Right lobe of liver (tissue), 4 donors: ENCODE data around the gene EXOC4.

Source experiments
- POLR2A ChIP-seq: fragments of 450-650 bp; IDR thresholded peaks from one replicate; pipeline ENCODE4 v1.6.1; 2017; ENCODE audit warnings: antibody characterized with exemption, mild to moderate bottlenecking
- TF ChIP-seq, protein P1 (sequence below), 4 donors: fragments of 200-600 bp in 3 of 4; fragments of 450-650 bp in 1 of 4; IDR thresholded peaks; one replicate each; pipeline versions ENCODE4 v1.5.1 to v1.8.0; 2016 to 2022; ENCODE audit warnings: antibody characterized with exemption in 4 of 4, mild to moderate bottlenecking in 2 of 4
- donor health status: DM: no; HTN: no; CAD: no.
- donor health status: DM: no; HTN: no; CAD: no.
- donor health status: DM: no; HTN: yes; CAD: no.

DNA sequence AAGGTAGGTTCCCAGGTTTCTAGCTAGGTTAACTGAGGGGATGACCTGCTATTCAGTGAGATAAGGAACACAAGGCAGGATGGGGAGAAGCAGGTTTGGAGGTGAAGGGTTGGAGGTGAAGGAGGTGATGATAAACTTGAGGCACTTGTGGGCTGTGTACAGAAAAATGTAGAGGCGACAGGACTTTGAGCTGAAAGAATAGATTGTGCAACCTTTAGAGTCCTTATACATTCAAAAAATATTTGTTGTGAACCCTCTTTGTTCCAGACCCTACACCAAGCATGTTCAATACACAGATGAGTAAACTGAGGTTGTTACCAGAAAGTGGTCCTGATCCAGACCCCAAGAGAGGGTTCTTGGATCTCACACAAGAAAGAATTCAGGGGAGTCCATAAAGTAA is 828.8 kb downstream of the EXOC4 start:
- TF ChIP-seq, protein P1, sequence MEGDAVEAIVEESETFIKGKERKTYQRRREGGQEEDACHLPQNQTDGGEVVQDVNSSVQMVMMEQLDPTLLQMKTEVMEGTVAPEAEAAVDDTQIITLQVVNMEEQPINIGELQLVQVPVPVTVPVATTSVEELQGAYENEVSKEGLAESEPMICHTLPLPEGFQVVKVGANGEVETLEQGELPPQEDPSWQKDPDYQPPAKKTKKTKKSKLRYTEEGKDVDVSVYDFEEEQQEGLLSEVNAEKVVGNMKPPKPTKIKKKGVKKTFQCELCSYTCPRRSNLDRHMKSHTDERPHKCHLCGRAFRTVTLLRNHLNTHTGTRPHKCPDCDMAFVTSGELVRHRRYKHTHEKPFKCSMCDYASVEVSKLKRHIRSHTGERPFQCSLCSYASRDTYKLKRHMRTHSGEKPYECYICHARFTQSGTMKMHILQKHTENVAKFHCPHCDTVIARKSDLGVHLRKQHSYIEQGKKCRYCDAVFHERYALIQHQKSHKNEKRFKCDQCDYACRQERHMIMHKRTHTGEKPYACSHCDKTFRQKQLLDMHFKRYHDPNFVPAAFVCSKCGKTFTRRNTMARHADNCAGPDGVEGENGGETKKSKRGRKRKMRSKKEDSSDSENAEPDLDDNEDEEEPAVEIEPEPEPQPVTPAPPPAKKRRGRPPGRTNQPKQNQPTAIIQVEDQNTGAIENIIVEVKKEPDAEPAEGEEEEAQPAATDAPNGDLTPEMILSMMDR (IDR thresholded peaks at IDR 0.05): no peak
- TF ChIP-seq POLR2A: no peak
